SK-N-SH (cell line): ENCODE measurements around the gene MEIS2. TPM values are rescaled to one million over a fixed set of nuclear protein-coding genes. Genes with fewer than 3 reads are reported as not detected.

Experiments used
- CTCF ChIA-PET: fragments of 300-600, 350-600 bp; formaldehyde crosslinking; extraction: SDS; loops from one replicate; lab custom pipeline; 2021; lab: Yijun Ruan, JAX
- POLR2A ChIA-PET: fragments of 350-600 bp; sonication (Branson Sonifier 250); formaldehyde crosslinking; extraction: SDS; loops from one replicate; lab custom pipeline; 2020; ENCODE audit warnings: antibody characterized with exemption, inconsistent platforms; lab: Yijun Ruan, JAX
- DNase-seq: peaks from one replicate; pipeline ENCODE4 v3.0.0; 2012
- H2AFZ ChIP-seq: fragments of 200-600 bp; sonication (generic); 2 replicates; pipeline ENCODE4 v1.8.1; 2016; ENCODE audit warnings: antibody characterized with exemption, mild to moderate bottlenecking, low read depth
- H3F3A ChIP-seq: fragments of 200-600 bp; sonication (generic); replicated peaks from 2 replicates; pipeline ENCODE3; 2016; ENCODE audit warnings: antibody characterized with exemption, mild to moderate bottlenecking; ENCODE audit not compliant: insufficient read depth
- H3K27ac ChIP-seq, 2 experiments: fragments of 200-500 bp in 1 of 2; fragments of 200-600 bp in 1 of 2; sonication (Bioruptor generic) in 1 of 2; sonication (generic), shearing (Covaris generic) in 1 of 2; 2 replicates each; pipeline versions ENCODE4 v1.5.1 to v1.6.1; 2014 to 2016; ENCODE audit warnings: low read depth in 2 of 2, inconsistent platforms in 1 of 2, low read length in 1 of 2, mild to moderate bottlenecking in 1 of 2, mixed read lengths in 1 of 2
- H3K27me3 ChIP-seq: fragments of 200-600 bp; sonication (generic), shearing (Covaris generic); 2 replicates; pipeline ENCODE4 v1.6.1; 2016; ENCODE audit warnings: mixed run types; ENCODE audit not compliant: insufficient read depth
- H3K36me3 ChIP-seq, 2 experiments: fragments of 200-500 bp in 1 of 2; fragments of 200-600 bp in 1 of 2; sonication (Bioruptor generic) in 1 of 2; sonication (generic) in 1 of 2; replicated peaks in 1 of 2; 2 replicates each; pipeline versions ENCODE3 to v1.5.1; 2014 to 2016; ENCODE audit warnings: low read length in 1 of 2, mild to moderate bottlenecking in 1 of 2; ENCODE audit not compliant: insufficient read depth in 2 of 2, control insufficient read depth in 1 of 2
- H3K4me1 ChIP-seq, 2 experiments: fragments of 200-500 bp in 1 of 2; fragments of 200-600 bp in 1 of 2; sonication (Bioruptor generic) in 1 of 2; sonication (generic), shearing (Covaris generic) in 1 of 2; 2 replicates each; pipeline versions ENCODE4 v1.5.1 to v1.6.1; 2014 to 2016; ENCODE audit warnings: low read depth in 1 of 2, low read length in 1 of 2, mixed run types in 1 of 2; ENCODE audit not compliant: insufficient read depth in 2 of 2, control insufficient read depth in 1 of 2
- H3K4me2 ChIP-seq: fragments of 200-600 bp; sonication (generic), shearing (Covaris generic); 2 replicates; pipeline ENCODE4 v1.6.1; 2017; ENCODE audit warnings: mixed run types
- H3K4me3 ChIP-seq, 2 experiments: fragments of 200-500 bp in 1 of 2; fragments of 200-600 bp in 1 of 2; sonication (Bioruptor generic) in 1 of 2; sonication (generic), shearing (Covaris generic) in 1 of 2; 2 replicates each; pipeline versions ENCODE4 v1.5.1 to v1.8.1; 2014 to 2016; ENCODE audit warnings: low read depth in 2 of 2, inconsistent platforms in 1 of 2, low read length in 1 of 2, mild to moderate bottlenecking in 1 of 2, mixed read lengths in 1 of 2, moderate library complexity in 1 of 2
- H3K79me2 ChIP-seq: fragments of 200-600 bp; sonication (generic); 2 replicates; pipeline ENCODE4 v1.8.1; 2017; ENCODE audit warnings: mild to moderate bottlenecking; ENCODE audit not compliant: insufficient read depth
- H3K9ac ChIP-seq: fragments of 200-600 bp; sonication (generic); 2 replicates; pipeline ENCODE4 v1.6.1; 2017; ENCODE audit warnings: mixed run types
- H3K9me2 ChIP-seq: fragments of 200-600 bp; sonication (generic); 2 replicates; pipeline ENCODE4 v1.6.1; 2017; ENCODE audit warnings: mixed run types
- H3K9me3 ChIP-seq: fragments of 200-600 bp; sonication (generic); 2 replicates; pipeline ENCODE4 v1.6.1; 2017; ENCODE audit warnings: mixed run types, mild to moderate bottlenecking, moderate library complexity
- H4K20me1 ChIP-seq: fragments of 200-600 bp; sonication (generic); 2 replicates; pipeline ENCODE4 v1.6.1; 2017; ENCODE audit warnings: mild to moderate bottlenecking, mixed run types; ENCODE audit not compliant: insufficient read depth
- CTCF ChIP-seq: fragments of 200-600 bp; sonication (generic); IDR thresholded peaks from 2 replicates; pipeline ENCODE4 v1.6.1; 2017; ENCODE audit warnings: antibody characterized with exemption, mild to moderate bottlenecking, moderate library complexity
- ELF1 ChIP-seq: IDR thresholded peaks from 2 replicates; pipeline ENCODE4 v1.4.0; 2012
- EP300 ChIP-seq, 2 experiments: IDR thresholded peaks; 2 replicates each; pipeline versions ENCODE4 v1.4.0 to v1.6.1; 2012; ENCODE audit warnings: borderline replicate concordance in 1 of 2, low read depth in 1 of 2, low read length in 1 of 2
- EZH2phosphoT487 ChIP-seq: fragments of 200-600 bp; sonication (generic); IDR thresholded peaks from 2 replicates; pipeline ENCODE4 v1.6.1; 2017; ENCODE audit warnings: low read depth, mixed run types, mild to moderate bottlenecking, antibody characterized with exemption, moderate library complexity, borderline replicate concordance
- FOSL2 ChIP-seq: IDR thresholded peaks from 2 replicates; pipeline ENCODE4 v1.4.0; 2012; ENCODE audit warnings: low read depth, mild to moderate bottlenecking, moderate library complexity, borderline replicate concordance
- FOXJ3 ChIP-seq: sonication (generic); formaldehyde crosslinking; IDR thresholded peaks from 2 replicates; pipeline ENCODE4 v1.5.1; 2020; ENCODE audit warnings: mild to moderate bottlenecking, missing genetic modification reagents
- FOXM1 ChIP-seq: IDR thresholded peaks from 2 replicates; pipeline ENCODE4 v1.4.0; 2012; ENCODE audit warnings: low read depth, mild to moderate bottlenecking
- GABPA ChIP-seq: IDR thresholded peaks from 2 replicates; pipeline ENCODE4 v1.4.0; 2012; ENCODE audit warnings: low read depth, mild to moderate bottlenecking
- GATA2 ChIP-seq: sonication (generic); formaldehyde crosslinking; IDR thresholded peaks from 2 replicates; pipeline ENCODE4 v1.5.0; 2020; ENCODE audit warnings: mild to moderate bottlenecking, missing genetic modification reagents
- IRF3 ChIP-seq: fragments of 150-350 bp; IDR thresholded peaks from 2 replicates; pipeline ENCODE4 v1.6.1; 2016; ENCODE audit warnings: mild to moderate bottlenecking, low read depth, low read length
- RAD21 ChIP-seq: IDR thresholded peaks from 2 replicates; pipeline ENCODE4 v1.6.1; 2012; ENCODE audit warnings: mild to moderate bottlenecking, low read length
- RCOR1 ChIP-seq: fragments of 150-350 bp; IDR thresholded peaks from 2 replicates; pipeline ENCODE4 v1.6.1; 2017; ENCODE audit warnings: antibody characterized with exemption, low read length
- RFX5 ChIP-seq: IDR thresholded peaks from 2 replicates; pipeline ENCODE4 v1.6.1; 2012; ENCODE audit warnings: mild to moderate bottlenecking, improper control_type of control experiment, low read length
- RXRA ChIP-seq: IDR thresholded peaks from 2 replicates; pipeline ENCODE4 v1.4.0; 2012; ENCODE audit warnings: low read depth, mild to moderate bottlenecking, borderline replicate concordance
- SMC3 ChIP-seq: IDR thresholded peaks from 2 replicates; pipeline ENCODE4 v1.6.1; 2012; ENCODE audit warnings: low read depth, low read length, improper control_type of control experiment
- TCF12 ChIP-seq: IDR thresholded peaks from 2 replicates; pipeline ENCODE4 v1.4.0; 2012
- USF1 ChIP-seq: IDR thresholded peaks from 2 replicates; pipeline ENCODE4 v1.4.0; 2012; ENCODE audit warnings: low read depth, borderline replicate concordance
- USF2 ChIP-seq: fragments of 150-350 bp; IDR thresholded peaks from 2 replicates; pipeline ENCODE4 v1.6.1; 2017; ENCODE audit warnings: antibody characterized with exemption, low read length, low read depth, borderline replicate concordance
- YY1 ChIP-seq: IDR thresholded peaks from 2 replicates; pipeline ENCODE4 v1.4.0; 2012; ENCODE audit warnings: low read depth, mild to moderate bottlenecking
- WGBS: methylation state at CpG from one replicate; pipeline ENCODE4 v1.1.6; 2017; ENCODE audit warnings: low lambda C conversion rate; 5-methylcytosine and 5-hydroxymethylcytosine counted together
- polyA plus RNA-seq, 3 experiments: library from polyadenylated mRNA; depleted of rRNA; stranded (reverse); fragments of >200 nt; gene quantifications; 2 replicates each; pipeline ENCODE4 v1.2.3, GENCODE V29; 2012

The MEIS2 gene
- polyA plus RNA-seq, 1 of the 3 experiments (the other 2 are of a cell fraction): 146 TPM

GRCh38 chr15:36860792-36861191, 239.6 kb downstream of the MEIS2 start:
- Histone ChIP-seq H3K9me3 (no peaks in the 10 kb centered on the region), H3K36me3 (no peaks in the 10 kb centered on the region), H3K27me3 (no peaks in the 10 kb centered on the region), H3K79me2 (no peaks in the 10 kb centered on the region), H3K27ac (no peak overlapping the region), H4K20me1 (no peaks in the 10 kb centered on the region), H3K4me2 (no peak overlapping the region), H3K9me2 (no peaks in the 10 kb centered on the region), H2AFZ (no peak overlapping the region), H3F3A (no peaks in the 10 kb centered on the region), H3K9ac (no peak overlapping the region), H3K4me3 (no peak overlapping the region), H3K4me1 (no peaks in the 10 kb centered on the region)
- CTCF ChIA-PET: interaction anchor here (0.6 kb wide), 1 partner anchor 1824 kb away, joined by 3 read pairs; no protein-coding TSS in a partner anchor
- 70% methylated on average over 2 of the region's 2 CpGs for WGBS
- no peak for TF ChIP-seq RAD21
- no peak for TF ChIP-seq TCF12
- no peak for TF ChIP-seq ELF1
- no peak for TF ChIP-seq USF2
- no peak for TF ChIP-seq EZH2phosphoT487
- TF ChIP-seq FOXM1: no peak
- no peak for TF ChIP-seq GATA2 (CRISPR knock-in tag)
- TF ChIP-seq RXRA: no peak
- TF ChIP-seq CTCF: no peak
- TF ChIP-seq USF1: no peak
- no peak for TF ChIP-seq GABPA
- TF ChIP-seq RFX5: no peak
- no peak for TF ChIP-seq IRF3
- no peak for TF ChIP-seq FOXJ3 (CRISPR knock-in tag)
- no peak for TF ChIP-seq SMC3
- no peak for TF ChIP-seq FOSL2
- no peak for TF ChIP-seq EP300 (IDR thresholded peaks at IDR 0.05; ENCODE audit: borderline replicate concordance in 1 of 2, low read depth in 1 of 2, low read length in 1 of 2)
- TF ChIP-seq YY1: no peak
- TF ChIP-seq RCOR1: no peak
- no peak for DNase-seq
- POLR2A ChIA-PET: no interaction called here
